Mesenchymal stem cell (in vitro differentiated cells and primary cell): ENCODE measurements around the gene EAF1. TPM values are rescaled to one million over a fixed set of nuclear protein-coding genes. Genes with fewer than 3 reads are reported as not detected.
A peak's percentile ranks its signal among the peaks of the same experiment; 100 is the strongest.

Source experiments
- DNase-seq: peaks from one replicate; pipeline ENCODE4 v3.0.0-alpha.2; 2013
- H2AFZ ChIP-seq: one replicate; pipeline ENCODE4 v1.6.1; 2013; ENCODE audit warnings: low read depth, mild to moderate bottlenecking, control low read depth, inconsistent platforms, low read length, moderate library complexity
- H2AK5ac ChIP-seq: 2 replicates; pipeline ENCODE4 v1.6.1; 2013; ENCODE audit warnings: low read length, moderate library complexity, mild to moderate bottlenecking, inconsistent platforms; ENCODE audit not compliant: severe bottlenecking
- H2BK120ac ChIP-seq: one replicate; pipeline ENCODE4 v1.6.1; 2013; ENCODE audit warnings: low read depth, mild to moderate bottlenecking, inconsistent platforms, low read length, moderate library complexity
- H2BK12ac ChIP-seq, 2 experiments: one replicate each; pipeline ENCODE4 v1.6.1; 2013; ENCODE audit warnings: inconsistent platforms in 2 of 2, low read length in 2 of 2, mild to moderate bottlenecking in 2 of 2, moderate library complexity in 2 of 2, control low read depth in 1 of 2
- H2BK15ac ChIP-seq: one replicate; pipeline ENCODE4 v1.6.1; 2013; ENCODE audit warnings: mild to moderate bottlenecking, low read depth, inconsistent platforms; ENCODE audit not compliant: poor library complexity, severe bottlenecking
- H2BK5ac ChIP-seq: 2 replicates; pipeline ENCODE4 v1.6.1; 2013; ENCODE audit warnings: low read depth, mild to moderate bottlenecking, low read length, control low read depth, inconsistent platforms; ENCODE audit not compliant: poor library complexity, severe bottlenecking
- H3K14ac ChIP-seq, 2 experiments: one replicate each; pipeline ENCODE4 v1.6.1; 2013; ENCODE audit warnings: inconsistent platforms in 2 of 2, low read length in 2 of 2, control low read depth in 1 of 2, mild to moderate bottlenecking in 1 of 2, moderate library complexity in 1 of 2
- H3K18ac ChIP-seq, 2 experiments: one replicate each; pipeline ENCODE4 v1.6.1; 2013; ENCODE audit warnings: inconsistent platforms in 2 of 2, low read length in 2 of 2, control low read depth in 1 of 2, low read depth in 1 of 2, mild to moderate bottlenecking in 1 of 2
- H3K23ac ChIP-seq, 2 experiments: one replicate each; pipeline ENCODE4 v1.6.1; 2013; ENCODE audit warnings: inconsistent platforms in 2 of 2, low read length in 2 of 2, mild to moderate bottlenecking in 2 of 2, moderate library complexity in 2 of 2, control low read depth in 1 of 2
- H3K27ac ChIP-seq: 2 replicates; pipeline ENCODE4 v1.5.1; 2013; ENCODE audit warnings: mild to moderate bottlenecking, moderate library complexity, low read length, control low read depth, inconsistent platforms; ENCODE audit not compliant: poor library complexity, severe bottlenecking
- H3K27me3 ChIP-seq, 2 experiments: 2 replicates each; pipeline versions ENCODE4 v1.6.1 to v1.7.0; 2013; ENCODE audit warnings: low read length in 2 of 2, mild to moderate bottlenecking in 2 of 2, moderate library complexity in 2 of 2, control low read depth in 1 of 2, inconsistent platforms in 1 of 2; ENCODE audit not compliant: control insufficient read depth in 1 of 2, insufficient read depth in 1 of 2
- H3K36me3 ChIP-seq, 2 experiments: 2 replicates each; pipeline versions ENCODE4 v1.6.1 to v1.7.0; 2013; ENCODE audit warnings: low read length in 2 of 2, control low read depth in 1 of 2, inconsistent platforms in 1 of 2, low read depth in 1 of 2, mild to moderate bottlenecking in 1 of 2; ENCODE audit not compliant: insufficient read depth in 2 of 2, control insufficient read depth in 1 of 2
- H3K4ac ChIP-seq, 2 experiments: one replicate each; pipeline ENCODE4 v1.6.1; 2013; ENCODE audit warnings: inconsistent platforms in 2 of 2, low read length in 2 of 2, mild to moderate bottlenecking in 2 of 2, moderate library complexity in 2 of 2, control low read depth in 1 of 2, low read depth in 1 of 2
- H3K4me1 ChIP-seq: 2 replicates; pipeline ENCODE4 v1.6.1; 2013; ENCODE audit warnings: low read depth, low read length, control low read depth; ENCODE audit not compliant: control insufficient read depth, insufficient read depth
- H3K4me2 ChIP-seq: 2 replicates; pipeline ENCODE4 v1.6.1; 2013; ENCODE audit warnings: low read length, mild to moderate bottlenecking, inconsistent platforms; ENCODE audit not compliant: poor library complexity, severe bottlenecking
- H3K4me3 ChIP-seq, 2 experiments: 2 replicates each; pipeline versions ENCODE4 v1.5.1 to v1.7.0; 2013; ENCODE audit warnings: low read length in 2 of 2, mild to moderate bottlenecking in 2 of 2, control low read depth in 1 of 2, low read depth in 1 of 2; ENCODE audit not compliant: insufficient read depth in 1 of 2
- H3K79me1 ChIP-seq: replicated peaks from 2 replicates; pipeline ENCODE4 v1.6.1; 2013; ENCODE audit warnings: mild to moderate bottlenecking, control low read depth, low read length, inconsistent platforms; ENCODE audit not compliant: poor library complexity, severe bottlenecking
- H3K9ac ChIP-seq: 2 replicates; pipeline ENCODE4 v1.7.0; 2013; ENCODE audit warnings: mild to moderate bottlenecking, low read length, moderate library complexity
- H3K9me3 ChIP-seq: 2 replicates; pipeline ENCODE4 v1.7.0; 2013; ENCODE audit warnings: mild to moderate bottlenecking, low read length; ENCODE audit not compliant: control insufficient read depth
- H4K8ac ChIP-seq: one replicate; pipeline ENCODE4 v1.6.1; 2013; ENCODE audit warnings: inconsistent platforms, mild to moderate bottlenecking, low read length, moderate library complexity
- H4K91ac ChIP-seq: one replicate; pipeline ENCODE4 v1.6.1; 2013; ENCODE audit warnings: mild to moderate bottlenecking, low read length, inconsistent platforms
- WGBS: methylation state at CpG from one replicate; pipeline ENCODE4 v1.1.7; 2013; ENCODE audit warnings: mixed read lengths; 5-methylcytosine and 5-hydroxymethylcytosine counted together
- polyA plus RNA-seq, 2 experiments: library from polyadenylated mRNA; stranded (reverse); fragments of 200-250 nt; gene quantifications; one replicate each; pipeline ENCODE4 v1.2.3, GENCODE V29; 2013

The EAF1 gene
- 11.7 TPM for polyA plus RNA-seq (2013, experiment 1 of 2)
- 11.0 TPM for polyA plus RNA-seq (2013, experiment 2 of 2)

GRCh38 chr3:15427182-15427880 lies at the start of gene EAF1, which contains the start of gene METTL6:
Gene EAF1 (plus strand): TSS chr3:15427598. CDS start chr3:15427780, 182 bp downstream.
Gene METTL6 (minus strand): TSS chr3:15427544. CDS start chr3:15426511, 1,033 bp downstream.
- H2AK5ac ChIP-seq, result no peak within 1 kb of the TSS
- peak within 1 kb of the TSS; percentile 85 for H3K4me2 ChIP-seq
- DNase-seq, result peak; percentile 85
- H3K27ac ChIP-seq, result peak within 1 kb of the TSS; percentile 41
- H2BK12ac ChIP-seq, result no peak within 1 kb of the TSS
- H3K9ac ChIP-seq, result peak within 1 kb of the TSS; percentile 99
- no peak within 1 kb of the TSS for H2BK5ac ChIP-seq
- no peaks in the 10 kb centered on the region for H3K27me3 ChIP-seq
- peak within 1 kb of the TSS; percentile 99 for H2AFZ ChIP-seq
- H3K23ac ChIP-seq, result peak within 1 kb of the TSS in 1 of 2 experiments; percentile 86
- peaks cover 7% of the 10 kb centered on the region for H3K4me1 ChIP-seq
- H2BK15ac ChIP-seq, result peak within 1 kb of the TSS; percentile 60
- peak within 1 kb of the TSS; percentile 76 for H4K91ac ChIP-seq
- H3K4ac ChIP-seq, result peak within 1 kb of the TSS; percentile 73 to 91
- H4K8ac ChIP-seq, result peak within 1 kb of the TSS; percentile 95
- WGBS, result under 1% methylated on average over 52 of the region's 52 CpGs
- H3K79me1 ChIP-seq, result peaks cover 37% of the 10 kb centered on the region
- H3K4me3 ChIP-seq, result peak within 1 kb of the TSS; percentile 98 to 100
- H2BK120ac ChIP-seq, result peak within 1 kb of the TSS; percentile 87
- H3K9me3 ChIP-seq, result no peaks in the 10 kb centered on the region
- peaks cover 19 to 48% of the 10 kb centered on the region in 2 experiments for H3K36me3 ChIP-seq
- peak within 1 kb of the TSS; percentile 82 to 96 for H3K18ac ChIP-seq
- peak within 1 kb of the TSS in 1 of 2 experiments; percentile 89 for H3K14ac ChIP-seq

GRCh38 chr3:15377961-15378791 lies 49.2 kb upstream of the EAF1 start:
- Histone ChIP-seq H4K8ac (peak overlapping the region; percentile 89), H3K4me3 (no peak overlapping the region), H3K23ac (no peak overlapping the region), H2BK12ac (no peak overlapping the region), H2BK5ac (no peak overlapping the region), H3K36me3 (no peaks in the 10 kb centered on the region), H3K27ac (no peak overlapping the region), H3K27me3 (no peaks in the 10 kb centered on the region), H3K9ac (peak overlapping the region; percentile 80), H3K79me1 (no peaks in the 10 kb centered on the region), H4K91ac (peak overlapping the region; percentile 59), H3K9me3 (no peaks in the 10 kb centered on the region), H3K4me2 (peak overlapping the region; percentile 59), H3K18ac (peak overlapping the region; percentile 48 to 87), H2AK5ac (no peak overlapping the region), H3K14ac (no peak overlapping the region), H2AFZ (peak overlapping the region; percentile 100), H2BK15ac (no peak overlapping the region), H2BK120ac (no peak overlapping the region), H3K4ac (peak overlapping the region; percentile 41 to 56), H3K4me1 (no peaks in the 10 kb centered on the region)
- peak; percentile 97 for DNase-seq
- 26% methylated on average over 14 of the region's 16 CpGs for WGBS

GRCh38 chr3:15380980-15381890 lies 46.2 kb upstream of the EAF1 start:
- no peak overlapping the region for H3K4me3 ChIP-seq
- H3K79me1 ChIP-seq, result no peaks in the 10 kb centered on the region
- H2AK5ac ChIP-seq, result no peak overlapping the region
- H3K14ac ChIP-seq, result no peak overlapping the region
- no peak overlapping the region for H2BK120ac ChIP-seq
- DNase-seq, result no peak
- H3K23ac ChIP-seq, result no peak overlapping the region
- no peaks in the 10 kb centered on the region for H3K9me3 ChIP-seq
- no peaks in the 10 kb centered on the region for H3K27me3 ChIP-seq
- no peak overlapping the region for H4K91ac ChIP-seq
- H2BK5ac ChIP-seq, result no peak overlapping the region
- H3K9ac ChIP-seq, result peak overlapping the region; percentile 32
- H4K8ac ChIP-seq, result no peak overlapping the region
- no peak overlapping the region for H3K4me2 ChIP-seq
- no peaks in the 10 kb centered on the region for H3K4me1 ChIP-seq
- H2BK15ac ChIP-seq, result no peak overlapping the region
- H3K27ac ChIP-seq, result no peak overlapping the region
- H3K4ac ChIP-seq, result no peak overlapping the region
- no peaks in the 10 kb centered on the region for H3K36me3 ChIP-seq
- H2AFZ ChIP-seq, result no peak overlapping the region
- H3K18ac ChIP-seq, result no peak overlapping the region
- H2BK12ac ChIP-seq, result no peak overlapping the region
- WGBS, result 91% methylated on average over 3 of the region's 6 CpGs
